H1 (cell line): ENCODE results near the gene NF1. TPM values are rescaled to one million over a fixed set of nuclear protein-coding genes. Genes with fewer than 3 reads are reported as not detected.

Experiments
- CTCF ChIA-PET: fragments of 300-600 bp; sonication (Branson Sonifier 250); formaldehyde crosslinking; loops from one replicate; lab custom pipeline; 2021; ENCODE audit not compliant: partially characterized antibody; lab: Charles Lee
- POLR2A ChIA-PET: fragments of 300-600 bp; sonication (Branson Sonifier 250); formaldehyde crosslinking; loops from one replicate; lab custom pipeline; 2021; ENCODE audit warnings: inconsistent platforms; ENCODE audit not compliant: partially characterized antibody; lab: Charles Lee
- DNase-seq, 2 experiments: peaks; one replicate each; pipeline versions ENCODE4 v3.0.0 to v3.0.0-alpha.2; 2010 to 2022; ENCODE audit warnings: low spot score in 2 of 2, low read depth in 1 of 2, mixed read lengths in 1 of 2
- FAIRE-seq: peaks from 2 replicates; lab custom pipeline; 2011; peaks lifted over from hg19 to GRCh38; lab: Jason Lieb, UNC
- H2AFZ ChIP-seq: 2 replicates; pipeline ENCODE4 v1.8.1; 2012; ENCODE audit warnings: low read length, inconsistent platforms
- H2AK5ac ChIP-seq: 2 replicates; pipeline ENCODE4 v1.6.1; 2013; ENCODE audit warnings: low read depth, low read length
- H2BK120ac ChIP-seq: replicated peaks from 2 replicates; pipeline ENCODE3; 2013; ENCODE audit warnings: low read depth, low read length, inconsistent platforms
- H2BK12ac ChIP-seq: 2 replicates; pipeline ENCODE4 v1.6.1; 2013; ENCODE audit warnings: low read depth, low read length
- H2BK15ac ChIP-seq: 2 replicates; pipeline ENCODE4 v1.6.1; 2013; ENCODE audit warnings: low read length
- H2BK20ac ChIP-seq: 2 replicates; pipeline ENCODE4 v1.6.1; 2013; ENCODE audit warnings: low read length
- H2BK5ac ChIP-seq: 2 replicates; pipeline ENCODE4 v1.6.1; 2013; ENCODE audit warnings: low read depth, low read length
- H3K14ac ChIP-seq: 2 replicates; pipeline ENCODE4 v1.6.1; 2013; ENCODE audit warnings: inconsistent platforms; ENCODE audit not compliant: insufficient read length
- H3K18ac ChIP-seq: 2 replicates; pipeline ENCODE4 v1.6.1; 2013; ENCODE audit warnings: low read length; ENCODE audit errors: extremely low read depth
- H3K23ac ChIP-seq: 2 replicates; pipeline ENCODE4 v1.6.1; 2013; ENCODE audit warnings: inconsistent platforms; ENCODE audit not compliant: insufficient read length
- H3K23me2 ChIP-seq: 2 replicates; pipeline ENCODE4 v1.6.1; 2013; ENCODE audit warnings: low read depth, low read length
- H3K27ac ChIP-seq: 2 replicates; pipeline ENCODE4 v1.6.1; 2011; ENCODE audit warnings: low read depth, low read length, inconsistent platforms
- H3K27me3 ChIP-seq, 4 experiments: replicated peaks in 1 of 4; 1 replicate in 1 of 4; 2 replicates in 3 of 4; pipeline versions ENCODE4 v1.6.1 to v1.8.1; 2011 to 2013; ENCODE audit warnings: low read length in 3 of 4, mild to moderate bottlenecking in 3 of 4, inconsistent platforms in 2 of 4, mixed read lengths in 2 of 4, moderate library complexity in 1 of 4; ENCODE audit not compliant: control insufficient read depth in 3 of 4, insufficient read depth in 3 of 4; ENCODE audit errors: extremely low read depth in 1 of 4
- H3K36me3 ChIP-seq, 4 experiments: 2 replicates each; pipeline versions ENCODE4 v1.6.1 to v1.8.1; 2011 to 2013; ENCODE audit warnings: mild to moderate bottlenecking in 4 of 4, low read length in 3 of 4, moderate library complexity in 2 of 4, control low read depth in 1 of 4, inconsistent platforms in 1 of 4; ENCODE audit not compliant: insufficient read depth in 4 of 4, control insufficient read depth in 2 of 4
- H3K4ac ChIP-seq: replicated peaks from 2 replicates; pipeline ENCODE3; 2013; ENCODE audit warnings: low read length, low read depth, mixed read lengths, inconsistent platforms; ENCODE audit not compliant: insufficient read length
- H3K4me1 ChIP-seq, 4 experiments: replicated peaks in 1 of 4; 1 replicate in 1 of 4; 2 replicates in 3 of 4; pipeline versions ENCODE4 v1.6.1 to v1.8.1; 2011 to 2013; ENCODE audit warnings: low read length in 3 of 4, inconsistent platforms in 2 of 4, mixed read lengths in 1 of 4; ENCODE audit not compliant: insufficient read depth in 4 of 4, control insufficient read depth in 3 of 4
- H3K4me2 ChIP-seq, 2 experiments: 2 replicates each; pipeline versions ENCODE4 v1.6.1 to v1.8.1; 2011 to 2013; ENCODE audit warnings: low read depth in 2 of 2, low read length in 2 of 2, control low read depth in 1 of 2, inconsistent platforms in 1 of 2, mild to moderate bottlenecking in 1 of 2; ENCODE audit not compliant: insufficient read depth in 1 of 2
- H3K4me3 ChIP-seq, 4 experiments: fragments of 200-600, 300-600 bp in 1 of 4; sonication (generic), shearing (Covaris generic), sonication (Bioruptor Twin) in 1 of 4; 2 replicates each; pipeline versions ENCODE4 v1.5.1 to v1.8.1; 2011 to 2016; ENCODE audit warnings: low read length in 4 of 4, low read depth in 3 of 4, control low read depth in 2 of 4, inconsistent platforms in 2 of 4, mild to moderate bottlenecking in 2 of 4, mixed read lengths in 1 of 4, moderate library complexity in 1 of 4; ENCODE audit not compliant: insufficient read depth in 2 of 4; ENCODE audit errors: extremely low read depth in 1 of 4
- H3K56ac ChIP-seq: replicated peaks from 2 replicates; pipeline ENCODE3; 2013; ENCODE audit warnings: low read depth, mild to moderate bottlenecking, mixed read lengths, low read length, inconsistent platforms; ENCODE audit not compliant: insufficient read length
- H3K79me1 ChIP-seq: 2 replicates; pipeline ENCODE4 v1.6.1; 2013; ENCODE audit warnings: low read depth, low read length, control low read depth
- H3K79me2 ChIP-seq, 2 experiments: 2 replicates each; pipeline versions ENCODE4 v1.6.1 to v1.8.1; 2012 to 2013; ENCODE audit warnings: low read length in 2 of 2, mild to moderate bottlenecking in 2 of 2, inconsistent platforms in 1 of 2; ENCODE audit not compliant: insufficient read depth in 2 of 2, control insufficient read depth in 1 of 2
- H3K9ac ChIP-seq, 4 experiments: replicated peaks in 1 of 4; 1 replicate in 1 of 4; 2 replicates in 3 of 4; pipeline versions ENCODE4 v1.6.1 to v1.8.1; 2011 to 2013; ENCODE audit warnings: low read depth in 3 of 4, low read length in 3 of 4, control low read depth in 2 of 4, mild to moderate bottlenecking in 2 of 4, moderate library complexity in 2 of 4, inconsistent platforms in 1 of 4; ENCODE audit errors: extremely low read depth in 1 of 4
- H3K9me3 ChIP-seq, 2 experiments: 2 replicates each; pipeline versions ENCODE4 v1.6.1 to v1.8.1; 2012 to 2013; ENCODE audit warnings: mild to moderate bottlenecking in 2 of 2, moderate library complexity in 2 of 2, control low read depth in 1 of 2, inconsistent platforms in 1 of 2, low read depth in 1 of 2, low read length in 1 of 2, mixed read lengths in 1 of 2; ENCODE audit not compliant: insufficient read depth in 2 of 2
- H4K20me1 ChIP-seq, 2 experiments: replicated peaks in 1 of 2; 2 replicates each; pipeline versions ENCODE3 to v1.8.1; 2011 to 2013; ENCODE audit warnings: inconsistent platforms in 2 of 2, low read length in 2 of 2, mild to moderate bottlenecking in 1 of 2; ENCODE audit not compliant: insufficient read depth in 2 of 2, control insufficient read depth in 1 of 2
- H4K5ac ChIP-seq: 2 replicates; pipeline ENCODE4 v1.6.1; 2013; ENCODE audit warnings: low read length, low read depth, mixed read lengths, inconsistent platforms; ENCODE audit not compliant: insufficient read length
- H4K8ac ChIP-seq: 2 replicates; pipeline ENCODE4 v1.8.0; 2013; ENCODE audit warnings: mild to moderate bottlenecking, moderate library complexity, low read length, inconsistent platforms; ENCODE audit not compliant: insufficient read depth; ENCODE audit errors: extremely low read depth
- H4K91ac ChIP-seq: replicated peaks from 2 replicates; pipeline ENCODE3; 2013; ENCODE audit warnings: low read length, mixed read lengths, inconsistent platforms; ENCODE audit not compliant: insufficient read length
- ASH2L ChIP-seq: fragments of 200-600, 300-600 bp; sonication (generic); IDR thresholded peaks from one replicate; pipeline ENCODE4 v1.7.1; 2017; ENCODE audit warnings: low read length
- CEBPB ChIP-seq: IDR thresholded peaks from 2 replicates; pipeline ENCODE4 v1.6.1; 2012; ENCODE audit warnings: low read depth, low read length
- CHD1 ChIP-seq: IDR thresholded peaks from 2 replicates; pipeline ENCODE4 v1.6.1; 2012; ENCODE audit warnings: low read depth, low read length, improper control_type of control experiment
- GABPA ChIP-seq: IDR thresholded peaks from 2 replicates; pipeline ENCODE4 v1.6.1; 2011; ENCODE audit warnings: mild to moderate bottlenecking, low read length, moderate library complexity, borderline replicate concordance; ENCODE audit not compliant: insufficient read depth
- SRF ChIP-seq: IDR thresholded peaks from 2 replicates; pipeline ENCODE4 v1.6.1; 2011; ENCODE audit warnings: mild to moderate bottlenecking, low read depth, low read length, moderate library complexity
- TCF12 ChIP-seq: IDR thresholded peaks from 2 replicates; pipeline ENCODE4 v1.6.1; 2011; ENCODE audit warnings: low read depth, mild to moderate bottlenecking, low read length
- YY1 ChIP-seq: IDR thresholded peaks from 2 replicates; pipeline ENCODE4 v1.6.1; 2011; ENCODE audit warnings: low read depth, mild to moderate bottlenecking, low read length
- WGBS, 2 experiments: shearing (Covaris generic) in 1 of 2; methylation state at CpG; one replicate each; pipeline versions ENCODE4 v1.1.6 to v1.1.7; 2013 to 2015; ENCODE audit warnings: low lambda C conversion rate in 2 of 2, mixed read lengths in 2 of 2, inconsistent platforms in 1 of 2, low coverage in 1 of 2, missing lambda C conversion rate in 1 of 2; ENCODE audit not compliant: insufficient replicate concordance in 2 of 2, insufficient coverage in 1 of 2, insufficient read length in 1 of 2; ENCODE audit errors: extremely low coverage in 1 of 2, missing lambda C conversion rate in 1 of 2; 5-methylcytosine and 5-hydroxymethylcytosine counted together
- polyA plus RNA-seq, 7 experiments: library from polyadenylated mRNA; depleted of rRNA in 3 of 7; stranded (reverse) in 5 of 7; unstranded in 2 of 7; fragments of >200 nt in 5 of 7; fragments of 200-250 nt in 2 of 7; gene quantifications; 1 replicate in 5 of 7; 2 replicates in 1 of 7; 4 replicates in 1 of 7; pipeline versions ENCODE4 v1.2.1 to v1.2.3, GENCODE V29; 2011 to 2013; ENCODE audit warnings: missing spikeins in 2 of 7, mixed read lengths in 2 of 7
- total RNA-seq: library from RNA; stranded (reverse); fragmentation: NEBNext Ultra II Directional; extraction: Animal tissue kit (Norgen Biotek cat#: 25700); gene quantifications from 2 replicates; pipeline ENCODE4 v1.2.1, GENCODE V29; 2021

The NF1 gene
- total and polyA plus RNA-seq, 2 of the 8 experiments (the other 6 are each of a cell fraction or from before 2014, with no cell fraction given): 19.3 to 29.6 TPM

GRCh38 chr17:31144836-31145235 lies 50.1 kb downstream of the NF1 start:
- Histone ChIP-seq H2AFZ (no peak overlapping the region), H4K8ac (no peak overlapping the region), H3K27me3 (no peaks in the 10 kb centered on the region), H3K27ac (no peak overlapping the region), H3K9me3 (no peaks in the 10 kb centered on the region), H4K5ac (no peak overlapping the region), H3K18ac (no peak overlapping the region), H2BK15ac (no peak overlapping the region), H3K36me3 (no peaks in the 10 kb centered on the region; a peak in 1 of 8 replicates), H3K4me1 (peaks cover 0 to 5% (median 1%) of the 10 kb centered on the region in 4 experiments; a peak in 3 of 7 replicates), H3K9ac (no peak overlapping the region), H2BK5ac (no peak overlapping the region), H3K4me2 (no peak overlapping the region), H2BK20ac (no peak overlapping the region), H3K23ac (no peak overlapping the region), H3K4me3 (no peak overlapping the region), H3K79me1 (peaks cover 2% of the 10 kb centered on the region; the same call in 1 of the 2 replicates), H4K91ac (no peak overlapping the region), H2BK120ac (no peak overlapping the region), H3K14ac (no peak overlapping the region), H3K4ac (no peak overlapping the region), H2AK5ac (no peak overlapping the region), H2BK12ac (no peak overlapping the region), H3K79me2 (peaks cover 0 to 26% of the 10 kb centered on the region in 2 experiments; a peak in 2 of 4 replicates), H3K23me2 (no peaks in the 10 kb centered on the region), H4K20me1 (no peaks in the 10 kb centered on the region), H3K56ac (no peak overlapping the region)
- no peak for TF ChIP-seq CHD1
- no peak for TF ChIP-seq CEBPB
- no peak for TF ChIP-seq TCF12
- TF ChIP-seq ASH2L: no peak
- TF ChIP-seq YY1: no peak
- no peak for TF ChIP-seq GABPA
- no peak for TF ChIP-seq SRF
- DNase-seq (no peak), FAIRE-seq (no peak)
- ChIA-PET POLR2A (interaction anchor here (4.0 kb wide), 1 partner anchor 11 kb away, joined by 10 read pairs; no protein-coding TSS in a partner anchor), CTCF (interaction anchor here (1.0 kb wide), 1 partner anchor 320 kb away, joined by 3 read pairs; the partner anchor contains the start of gene CRLF3)
- WGBS, 2 experiments: 80% methylated on average over 7 of the region's 7 CpGs; no CpG with 5 or more reads in 1 of the 2 experiments
